ENCODE measurements around the gene DPH3. TPM values are rescaled to one million over a fixed set of nuclear protein-coding genes. Genes with fewer than 3 reads are reported as not detected.

DPH3 gene
- polyA plus RNA-seq, 1 donor (not counting 4 experiments of a cell fraction or from before 2014, with no cell fraction given) = 36.7 TPM

- Histone ChIP-seq H3K27ac (ENCODE audit: control insufficient read depth, insufficient read depth, low read length) (no peak overlapping the region), H3K79me2 (ENCODE audit: control insufficient read depth, insufficient read depth, low read length) (peaks cover 26% of the 10 kb centered on the region), H2AFZ (ENCODE audit: control insufficient read depth, low read length) (no peak overlapping the region), H3K9me3 (ENCODE audit: control insufficient read depth, low read depth, low read length) (no peaks in the 10 kb centered on the region), H3K36me3 (ENCODE audit: control insufficient read depth in 2 of 2, extremely low read depth in 1 of 2, insufficient read depth in 2 of 2, low read length in 2 of 2) (peaks cover 9 to 18% of the 10 kb centered on the region in 2 experiments), H3K9ac (ENCODE audit: control insufficient read depth, extremely low read depth, insufficient read depth, low read length) (no peak overlapping the region), H3K4me2 (ENCODE audit: control insufficient read depth, extremely low read depth, insufficient read depth, low read depth, low read length) (no peak overlapping the region), H3K4me3 (ENCODE audit: control insufficient read depth in 2 of 3, extremely low read depth in 1 of 3, insufficient read depth in 2 of 3, low read depth in 1 of 3, low read length in 3 of 3) (no peak overlapping the region), H3K9me1 (ENCODE audit: control insufficient read depth, extremely low read depth, insufficient read depth, low read length) (no peaks in the 10 kb centered on the region), H3K4me1 (ENCODE audit: control insufficient read depth, extremely low read depth, insufficient read depth, low read length) (peaks cover 4% of the 10 kb centered on the region), H4K20me1 (ENCODE audit: control insufficient read depth, extremely low read depth, insufficient read depth, low read length) (no peaks in the 10 kb centered on the region), H3K27me3 (ENCODE audit: control insufficient read depth, extremely low read depth, insufficient read depth, low read length) (no peaks in the 10 kb centered on the region)
- no peak for DNase-seq (ENCODE audit: low read depth, low spot score)
- dilution Hi-C loops (cut with MboI; ENCODE audit: extremely low pct_ligation_motif_present, low sequenced_read_pairs) = no loop called here
- FAIRE-seq = no peak
- no peak for TF ChIP-seq EZH2 (IDR thresholded peaks at IDR 0.05; ENCODE audit: low read length)
- TF ChIP-seq CTCF (optimal IDR thresholded peaks at IDR 0.05 in 1 of 3, IDR thresholded peaks at IDR 0.05 in 1 of 3, conservative IDR thresholded peaks at IDR 0.05 in 1 of 3; ENCODE audit: extremely low read depth in 1 of 3, insufficient read depth in 2 of 3, low read length in 3 of 3) = no peak
Observed at GRCh38 chr3:16258866-16259265, 5.9 kb downstream of the DPH3 start.

- dilution Hi-C loops (cut with MboI; ENCODE audit: extremely low pct_ligation_motif_present, low sequenced_read_pairs) = no loop called here
- FAIRE-seq = no peak
- peaks cover 20% of the 10 kb centered on the region for H3K79me2 ChIP-seq (ENCODE audit: control insufficient read depth, insufficient read depth, low read length)
Observed at GRCh38 chr3:16258177-16258576, 6.6 kb downstream of the DPH3 start.

More at GRCh38 chr3:16258177-16258576, 6.6 kb downstream of the DPH3 start:
- Histone ChIP-seq H3K4me3 (ENCODE audit: control insufficient read depth in 2 of 3, extremely low read depth in 1 of 3, insufficient read depth in 2 of 3, low read depth in 1 of 3, low read length in 3 of 3) (no peak overlapping the region), H3K9ac (ENCODE audit: control insufficient read depth, extremely low read depth, insufficient read depth, low read length) (no peak overlapping the region), H3K27me3 (ENCODE audit: control insufficient read depth, extremely low read depth, insufficient read depth, low read length) (no peaks in the 10 kb centered on the region), H3K4me1 (ENCODE audit: control insufficient read depth, extremely low read depth, insufficient read depth, low read length) (no peaks in the 10 kb centered on the region), H3K36me3 (ENCODE audit: control insufficient read depth in 2 of 2, extremely low read depth in 1 of 2, insufficient read depth in 2 of 2, low read length in 2 of 2) (peaks cover 9 to 18% of the 10 kb centered on the region in 2 experiments), H3K4me2 (ENCODE audit: control insufficient read depth, extremely low read depth, insufficient read depth, low read depth, low read length) (no peak overlapping the region), H4K20me1 (ENCODE audit: control insufficient read depth, extremely low read depth, insufficient read depth, low read length) (no peaks in the 10 kb centered on the region), H3K9me1 (ENCODE audit: control insufficient read depth, extremely low read depth, insufficient read depth, low read length) (no peaks in the 10 kb centered on the region), H2AFZ (ENCODE audit: control insufficient read depth, low read length) (no peak overlapping the region), H3K9me3 (ENCODE audit: control insufficient read depth, low read depth, low read length) (no peaks in the 10 kb centered on the region), H3K27ac (ENCODE audit: control insufficient read depth, insufficient read depth, low read length) (no peak overlapping the region)
- no peak for DNase-seq (ENCODE audit: low read depth, low spot score)
- TF ChIP-seq EZH2 (IDR thresholded peaks at IDR 0.05; ENCODE audit: low read length) = no peak
- TF ChIP-seq CTCF (optimal IDR thresholded peaks at IDR 0.05 in 1 of 3, IDR thresholded peaks at IDR 0.05 in 1 of 3, conservative IDR thresholded peaks at IDR 0.05 in 1 of 3; ENCODE audit: extremely low read depth in 1 of 3, insufficient read depth in 2 of 3, low read length in 3 of 3) = no peak
